DND-41 (cell line): Measurements from ENCODE around the gene GRID2IP.
"Not testable (repeated sequence)": the region's sequence is repeated elsewhere in the genome, so short reads cannot be mapped to it uniquely, and the experiment has no call there.

Experiments
- ATAC-seq: fragments of 200-7000 bp; cut with Tn5 transposase; 3 replicates; pipeline ENCODE4 v1.9.1; 2021; ENCODE audit warnings: low read depth; ENCODE audit not compliant: insufficient read depth
- DNase-seq: peaks from one replicate; pipeline ENCODE4 v3.0.0-alpha.2; 2020
- H2AFZ ChIP-seq: 2 replicates; pipeline ENCODE4 v1.6.0; 2012; ENCODE audit warnings: low read depth, low read length
- H3K27ac ChIP-seq: 2 replicates; pipeline ENCODE4 v1.5.1; 2012; ENCODE audit warnings: low read length, inconsistent platforms
- H3K27me3 ChIP-seq: fragments of 200-600 bp; sonication (generic); 2 replicates; pipeline ENCODE4 v1.6.0; 2012; ENCODE audit warnings: low read length, mild to moderate bottlenecking, inconsistent platforms; ENCODE audit not compliant: insufficient read depth, poor library complexity
- H3K36me3 ChIP-seq: 2 replicates; pipeline ENCODE4 v1.5.1; 2012; ENCODE audit warnings: low read length, inconsistent platforms; ENCODE audit not compliant: insufficient read depth
- H3K4me1 ChIP-seq: 2 replicates; pipeline ENCODE4 v1.5.1; 2012; ENCODE audit warnings: mild to moderate bottlenecking, low read length; ENCODE audit not compliant: insufficient read depth
- H3K4me2 ChIP-seq: 2 replicates; pipeline ENCODE4 v1.6.0; 2012; ENCODE audit warnings: mild to moderate bottlenecking, moderate library complexity, low read length, inconsistent platforms; ENCODE audit not compliant: insufficient read depth
- H3K4me3 ChIP-seq, 2 experiments: fragments of 200-600 bp in 1 of 2; shearing (Covaris generic) in 1 of 2; 2 replicates each; pipeline ENCODE4 v1.5.1; 2012 to 2016; ENCODE audit warnings: inconsistent platforms in 2 of 2, low read length in 2 of 2, mild to moderate bottlenecking in 2 of 2, low read depth in 1 of 2, moderate library complexity in 1 of 2
- H3K79me2 ChIP-seq: 2 replicates; pipeline ENCODE4 v1.6.0; 2012; ENCODE audit warnings: low read length, inconsistent platforms; ENCODE audit not compliant: insufficient read depth
- H3K9ac ChIP-seq: 2 replicates; pipeline ENCODE4 v1.6.0; 2012; ENCODE audit warnings: low read depth, mild to moderate bottlenecking, inconsistent platforms, low read length, moderate library complexity
- H3K9me3 ChIP-seq: 2 replicates; pipeline ENCODE4 v1.5.1; 2012; ENCODE audit warnings: low read length, moderate library complexity, mild to moderate bottlenecking, inconsistent platforms; ENCODE audit not compliant: insufficient read depth, severe bottlenecking
- H4K20me1 ChIP-seq: 2 replicates; pipeline ENCODE4 v1.6.0; 2012; ENCODE audit warnings: low read length; ENCODE audit not compliant: insufficient read depth
- EZH2 ChIP-seq: IDR thresholded peaks from 3 replicates; pipeline ENCODE4 v1.6.1; 2012; ENCODE audit warnings: borderline replicate concordance, low read depth, mild to moderate bottlenecking, moderate library complexity, low read length, inconsistent platforms; ENCODE audit not compliant: severe bottlenecking
- TF ChIP-seq, protein P1 (sequence below): IDR thresholded peaks from 2 replicates; pipeline ENCODE4 v1.5.1; 2012; ENCODE audit warnings: borderline replicate concordance, low read length, moderate library complexity, mild to moderate bottlenecking; ENCODE audit not compliant: poor library complexity, severe bottlenecking; ENCODE audit errors: extremely low read depth

Gene GRID2IP

DNA sequence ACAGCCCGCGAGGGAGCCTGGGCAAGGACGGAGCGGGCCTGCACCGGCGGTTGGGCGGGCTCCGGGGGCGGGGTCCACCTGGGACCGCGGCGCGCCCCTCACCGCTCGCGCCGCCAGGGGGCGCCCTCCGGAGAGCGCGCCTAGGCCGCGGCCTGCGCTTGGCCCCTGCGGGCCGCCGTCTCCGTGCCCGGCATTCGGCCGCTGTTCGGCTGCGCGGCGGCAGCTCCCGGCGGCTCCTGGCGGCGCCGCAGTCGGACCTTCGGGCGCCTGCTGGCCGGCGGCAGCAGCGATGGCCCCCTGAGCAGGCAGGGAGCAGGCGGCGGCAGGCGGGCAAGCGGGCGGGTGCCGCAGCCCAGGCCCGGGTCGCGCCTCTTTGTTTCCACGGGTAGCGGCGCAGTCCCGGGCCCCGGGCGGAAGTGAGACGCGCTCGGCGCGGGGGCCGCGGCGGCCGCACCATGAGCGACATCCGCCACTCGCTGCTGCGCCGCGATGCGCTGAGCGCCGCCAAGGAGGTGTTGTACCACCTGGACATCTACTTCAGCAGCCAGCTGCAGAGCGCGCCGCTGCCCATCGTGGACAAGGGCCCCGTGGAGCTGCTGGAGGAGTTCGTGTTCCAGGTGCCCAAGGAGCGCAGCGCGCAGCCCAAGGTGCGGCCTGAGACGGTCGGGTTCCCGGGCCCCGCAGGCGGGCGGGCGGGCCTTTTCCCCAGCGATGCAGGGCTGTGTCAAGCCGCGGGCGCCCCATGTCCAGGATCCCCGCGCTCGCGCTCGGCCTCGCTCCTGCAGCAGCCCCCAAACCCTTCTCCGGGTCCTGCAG, 38.8 kb upstream of the GRID2IP start, which contains the start of gene INTS15:
Gene INTS15, plus strand, starts transcription at position 193 of the 816 bp plus-strand sequence. Its CDS starts 263 bp downstream, at position 456.
- ATAC-seq (peak; percentile 86), DNase-seq (peak; percentile 80)
- TF ChIP-seq, protein P1, sequence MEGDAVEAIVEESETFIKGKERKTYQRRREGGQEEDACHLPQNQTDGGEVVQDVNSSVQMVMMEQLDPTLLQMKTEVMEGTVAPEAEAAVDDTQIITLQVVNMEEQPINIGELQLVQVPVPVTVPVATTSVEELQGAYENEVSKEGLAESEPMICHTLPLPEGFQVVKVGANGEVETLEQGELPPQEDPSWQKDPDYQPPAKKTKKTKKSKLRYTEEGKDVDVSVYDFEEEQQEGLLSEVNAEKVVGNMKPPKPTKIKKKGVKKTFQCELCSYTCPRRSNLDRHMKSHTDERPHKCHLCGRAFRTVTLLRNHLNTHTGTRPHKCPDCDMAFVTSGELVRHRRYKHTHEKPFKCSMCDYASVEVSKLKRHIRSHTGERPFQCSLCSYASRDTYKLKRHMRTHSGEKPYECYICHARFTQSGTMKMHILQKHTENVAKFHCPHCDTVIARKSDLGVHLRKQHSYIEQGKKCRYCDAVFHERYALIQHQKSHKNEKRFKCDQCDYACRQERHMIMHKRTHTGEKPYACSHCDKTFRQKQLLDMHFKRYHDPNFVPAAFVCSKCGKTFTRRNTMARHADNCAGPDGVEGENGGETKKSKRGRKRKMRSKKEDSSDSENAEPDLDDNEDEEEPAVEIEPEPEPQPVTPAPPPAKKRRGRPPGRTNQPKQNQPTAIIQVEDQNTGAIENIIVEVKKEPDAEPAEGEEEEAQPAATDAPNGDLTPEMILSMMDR = peak; percentile 83
- TF ChIP-seq EZH2 = no peak
- peaks cover 37% of the 10 kb centered on the region for H3K79me2 ChIP-seq
- no peaks in the 10 kb centered on the region for H3K9me3 ChIP-seq
- peak within 1 kb of the TSS; percentile 90 for H3K27ac ChIP-seq
- H3K27me3 ChIP-seq = no peaks in the 10 kb centered on the region
- peaks cover 18% of the 10 kb centered on the region; the same call in 1 of the 2 replicates for H4K20me1 ChIP-seq
- peaks cover 29% of the 10 kb centered on the region for H3K4me1 ChIP-seq
- peak within 1 kb of the TSS; percentile 92 for H3K9ac ChIP-seq
- H3K4me3 ChIP-seq = peak within 1 kb of the TSS; percentile 76 to 99
- peak within 1 kb of the TSS; percentile 76 for H3K4me2 ChIP-seq
- H3K36me3 ChIP-seq = peaks cover 62% of the 10 kb centered on the region
- peak within 1 kb of the TSS; percentile 96 for H2AFZ ChIP-seq

DNA sequence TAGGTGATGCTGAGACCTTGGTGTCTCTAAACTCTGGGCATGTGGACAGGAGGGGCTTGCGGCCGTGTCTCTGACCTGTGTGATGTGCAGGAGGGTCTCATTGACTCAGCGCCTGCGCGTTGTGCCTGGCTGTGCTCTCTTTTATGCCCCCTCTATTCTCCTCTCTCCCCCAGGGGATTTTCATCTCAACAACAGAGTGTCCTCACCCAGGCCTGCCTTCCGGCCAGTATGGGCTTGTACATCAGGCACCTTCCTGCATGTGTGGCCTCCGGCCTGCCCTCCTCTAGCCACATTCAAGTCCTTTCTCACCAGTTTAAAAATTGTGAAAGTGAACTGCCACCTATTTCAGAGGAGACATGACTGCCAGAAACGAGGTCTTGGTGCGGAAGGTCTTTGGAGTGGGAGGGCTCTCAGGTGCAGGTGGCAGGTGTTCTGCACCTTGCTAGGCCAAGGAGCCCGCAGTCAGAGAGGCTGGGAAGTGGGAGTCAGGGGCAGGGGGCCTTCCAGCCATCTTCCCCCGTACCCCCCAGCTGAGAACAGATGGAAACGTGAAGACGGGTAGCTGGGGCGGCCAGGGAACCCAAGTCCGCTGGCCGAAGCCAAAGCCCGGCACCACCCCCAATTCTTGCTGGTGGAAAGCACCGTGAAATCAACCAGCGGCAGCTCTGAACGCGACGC, 38.0 kb upstream of the GRID2IP start:
- Histone ChIP-seq H3K36me3 (peaks cover 62% of the 10 kb centered on the region), H3K79me2 (peaks cover 33% of the 10 kb centered on the region), H3K9ac (peak overlapping the region; percentile 92), H3K27ac (peak overlapping the region; percentile 36), H3K4me1 (peaks cover 29% of the 10 kb centered on the region), H2AFZ (peak overlapping the region; percentile 74), H3K27me3 (no peaks in the 10 kb centered on the region), H3K4me3 (peak overlapping the region in 1 of 2 experiments; percentile 99; a peak in 2 of 4 replicates), H4K20me1 (peaks cover 16% of the 10 kb centered on the region; the same call in 1 of the 2 replicates), H3K9me3 (no peaks in the 10 kb centered on the region), H3K4me2 (peak overlapping the region; percentile 76)
- TF ChIP-seq, protein P1 = no peak
- DNase-seq = no peak
- no peak for ATAC-seq

DNA sequence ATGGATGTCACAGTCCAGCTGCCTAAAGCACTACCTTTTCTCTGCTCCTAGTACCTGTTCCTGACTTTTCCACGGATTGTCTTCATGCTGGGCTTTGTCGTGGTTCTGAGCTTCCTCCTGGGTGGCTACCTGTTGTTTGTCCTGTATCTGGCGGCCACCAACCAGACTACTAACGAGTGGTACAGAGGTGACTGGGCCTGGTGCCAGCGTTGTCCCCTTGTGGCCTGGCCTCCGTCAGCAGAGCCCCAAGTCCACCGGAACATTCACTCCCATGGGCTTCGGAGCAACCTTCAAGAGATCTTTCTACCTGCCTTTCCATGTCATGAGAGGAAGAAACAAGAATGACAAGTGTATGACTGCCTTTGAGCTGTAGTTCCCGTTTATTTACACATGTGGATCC, 37.3 kb upstream of the GRID2IP start:
- H3K79me2 ChIP-seq = peaks cover 32% of the 10 kb centered on the region

DNA sequence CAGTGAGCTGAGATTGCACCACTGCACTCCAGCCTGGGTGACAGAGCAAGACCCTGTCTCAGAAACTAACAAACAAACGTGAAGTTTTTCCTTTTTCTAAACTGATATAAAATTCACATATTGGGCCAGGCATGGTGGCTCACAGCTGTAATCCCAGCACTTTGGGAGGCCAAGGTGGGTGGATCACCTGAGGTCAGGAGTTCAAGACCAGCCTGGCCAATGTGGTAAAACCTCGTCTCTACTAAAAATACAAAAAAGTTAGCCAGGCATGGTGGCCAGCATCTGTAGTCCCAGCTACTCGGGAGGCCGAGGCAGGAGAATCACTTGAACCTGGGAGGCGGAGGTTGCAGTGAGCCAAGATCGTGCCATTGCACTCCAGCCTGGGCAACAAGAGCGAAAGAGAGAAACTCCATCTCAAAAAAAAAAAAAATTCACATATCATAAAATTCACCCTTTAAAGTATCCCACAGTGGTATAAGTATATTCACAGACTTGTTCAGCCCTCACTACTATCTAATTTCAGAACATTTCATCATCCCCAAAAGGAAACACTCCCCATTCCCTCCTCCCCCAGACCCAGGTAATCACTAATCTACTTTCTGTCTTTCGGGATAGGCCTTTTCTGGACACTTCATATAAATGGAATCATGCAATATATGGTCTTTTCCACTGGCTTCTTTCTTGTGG, 34.6 kb upstream of the GRID2IP start:
- not testable (repeated sequence) for H2AFZ ChIP-seq, H3K27me3 ChIP-seq, H4K20me1 ChIP-seq, H3K4me2 ChIP-seq, H3K27ac ChIP-seq, ATAC-seq, DNase-seq, H3K4me3 ChIP-seq, H3K79me2 ChIP-seq, H3K9ac ChIP-seq, H3K9me3 ChIP-seq, H3K4me1 ChIP-seq
- H3K36me3 ChIP-seq = peaks cover 66% of the 10 kb centered on the region

More for the DNA sequence above, 37.3 kb upstream of the GRID2IP start:
- Histone ChIP-seq H2AFZ (no peak overlapping the region), H3K4me3 (no peak overlapping the region), H4K20me1 (peaks cover 16% of the 10 kb centered on the region; the same call in 1 of the 2 replicates), H3K27me3 (no peaks in the 10 kb centered on the region), H3K36me3 (peaks cover 62% of the 10 kb centered on the region), H3K4me2 (no peak overlapping the region), H3K9me3 (no peaks in the 10 kb centered on the region), H3K4me1 (peaks cover 29% of the 10 kb centered on the region), H3K9ac (no peak overlapping the region), H3K27ac (no peak overlapping the region)
- DNase-seq (no peak), ATAC-seq (no peak)
- TF ChIP-seq EZH2 = no peak
- TF ChIP-seq, protein P1 = no peak
